ENCODE results near the gene TMEM131L. TPM values are rescaled to one million over a fixed set of nuclear protein-coding genes. Genes with fewer than 3 reads are reported as not detected.
"Not testable (repeated sequence)": the region's sequence is repeated elsewhere in the genome, so short reads cannot be mapped to it uniquely, and the experiment has no call there.

Gene TMEM131L
- total and polyA plus RNA-seq, 9 donors = 3.6 to 18.4 (median 10.7) TPM

GRCh38 chr4:153506341-153507309 lies 40.5 kb downstream of the TMEM131L start:
- WGBS, 3 donors = 93 to 96% (median 95%) methylated on average over 11 of the region's 11 CpGs
- no peaks in the 10 kb centered on the region for H3K9me3 ChIP-seq
- no peak for DNase-seq
- intact Hi-C loops (cut with DNase I) = no loop called here
- no peak for TF ChIP-seq EP300 (IDR thresholded peaks at IDR 0.05)
- no peak for TF ChIP-seq POLR2A (IDR thresholded peaks at IDR 0.05)
- no peak for TF ChIP-seq CTCF (IDR thresholded peaks at IDR 0.05)
- no peaks in the 10 kb centered on the region for H3K4me1 ChIP-seq (ENCODE audit: insufficient read depth)
- no peaks in the 10 kb centered on the region for H3K27me3 ChIP-seq
- no peak overlapping the region for H3K4me3 ChIP-seq
- H3K27ac ChIP-seq = no peak overlapping the region
- no peaks in the 10 kb centered on the region for H3K36me3 ChIP-seq

DNA sequence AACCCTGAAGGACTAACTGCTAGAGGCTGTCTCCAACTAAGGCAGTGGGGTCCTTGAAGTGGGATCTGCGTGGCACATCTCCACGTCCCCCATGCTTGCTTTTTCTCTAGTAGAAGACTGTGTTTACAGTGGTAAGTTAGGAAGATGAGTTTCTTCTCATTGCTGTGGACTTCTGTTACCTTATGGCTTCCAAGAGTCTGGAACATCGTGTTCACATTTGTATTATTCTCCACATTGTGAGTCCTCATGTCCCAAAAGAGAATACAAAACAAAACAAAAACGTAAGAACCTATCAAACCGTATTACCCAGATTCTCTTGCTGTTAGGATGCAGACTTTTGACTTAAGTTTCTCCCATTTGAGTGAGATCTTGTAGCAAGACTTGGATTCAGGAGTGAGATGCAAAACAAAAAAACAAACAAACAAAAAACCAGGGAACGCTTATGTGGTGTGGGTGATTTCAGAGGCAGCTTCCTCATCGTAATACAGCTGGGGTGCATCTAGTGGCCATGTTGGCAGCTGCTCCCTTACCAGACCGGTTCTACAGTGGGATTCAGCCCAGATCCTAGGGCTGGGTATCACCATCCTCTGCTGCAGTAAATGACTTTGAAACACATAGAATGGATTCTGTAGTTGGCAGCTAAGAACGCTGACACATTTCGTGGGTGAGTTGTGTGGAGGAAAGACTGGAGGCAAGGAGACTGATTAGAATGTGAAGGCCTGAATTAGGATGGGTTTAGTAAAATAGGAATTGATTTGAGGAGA lies 41.3 kb downstream of the TMEM131L start:
- no peak for TF ChIP-seq POLR2A (IDR thresholded peaks at IDR 0.05)
- TF ChIP-seq EP300 (IDR thresholded peaks at IDR 0.05) = no peak
- no peak for TF ChIP-seq CTCF (IDR thresholded peaks at IDR 0.05)
- no peaks in the 10 kb centered on the region for H3K27me3 ChIP-seq
- H3K36me3 ChIP-seq = no peaks in the 10 kb centered on the region
- intact Hi-C loops (cut with DNase I) = no loop called here
- WGBS, 3 donors = 75 to 83% (median 80%) methylated on average over 10 of the region's 10 CpGs
- H3K4me1 ChIP-seq (ENCODE audit: insufficient read depth) = no peaks in the 10 kb centered on the region
- no peaks in the 10 kb centered on the region for H3K9me3 ChIP-seq
- DNase-seq = no peak
- no peak overlapping the region for H3K27ac ChIP-seq
- no peak overlapping the region for H3K4me3 ChIP-seq

GRCh38 chr4:153509212-153509611 lies 43.1 kb downstream of the TMEM131L start:
- H3K36me3 ChIP-seq; H3K9me3 ChIP-seq; H3K4me3 ChIP-seq; intact Hi-C loops (cut with DNase I); H3K4me1 ChIP-seq (ENCODE audit: insufficient read depth); H3K27me3 ChIP-seq; DNase-seq; H3K27ac ChIP-seq: not testable (repeated sequence)
- 95 to 100% (median 97%) methylated on average over 2 of the region's 2 CpGs for WGBS, 3 donors

GRCh38 chr4:153509724-153510123 lies 43.6 kb downstream of the TMEM131L start:
- intact Hi-C loops (cut with DNase I) = no loop called here
- no peak for DNase-seq
- Histone ChIP-seq H3K9me3 (no peaks in the 10 kb centered on the region), H3K36me3 (no peaks in the 10 kb centered on the region), H3K27ac (no peak overlapping the region), H3K27me3 (no peaks in the 10 kb centered on the region), H3K4me1 (ENCODE audit: insufficient read depth) (peaks cover 4% of the 10 kb centered on the region), H3K4me3 (no peak overlapping the region)
- TF ChIP-seq EP300 (IDR thresholded peaks at IDR 0.05) (no peak), POLR2A (IDR thresholded peaks at IDR 0.05) (no peak), CTCF (IDR thresholded peaks at IDR 0.05) (no peak)
- WGBS, 3 donors = 84 to 87% (median 85%) methylated on average over 5 of the region's 5 CpGs
